Neural progenitor cell (in vitro differentiated cells): ENCODE results near the gene PGAM2. TPM values are rescaled to one million over a fixed set of nuclear protein-coding genes. Genes with fewer than 3 reads are reported as not detected.

Source experiments
- DNase-seq: peaks from one replicate; pipeline ENCODE4 v3.0.0-alpha.2; 2016; ENCODE audit warnings: low spot score
- H2AFZ ChIP-seq: fragments of 200-600 bp; sonication (generic); replicated peaks from 2 replicates; pipeline ENCODE4 v1.6.1; 2016; ENCODE audit warnings: antibody characterized with exemption
- H3F3A ChIP-seq: fragments of 200-600 bp; sonication (generic); 2 replicates; pipeline ENCODE4 v1.6.1; 2016; ENCODE audit warnings: antibody characterized with exemption, low read depth
- H3K27ac ChIP-seq: fragments of 200-600 bp; sonication (generic); 2 replicates; pipeline ENCODE4 v1.5.1; 2016; ENCODE audit warnings: mild to moderate bottlenecking
- H3K27me3 ChIP-seq: fragments of 200-600 bp; sonication (generic); 2 replicates; pipeline ENCODE4 v1.6.1; 2016; ENCODE audit warnings: mild to moderate bottlenecking, moderate library complexity
- H3K36me3 ChIP-seq: fragments of 200-600 bp; sonication (generic); 2 replicates; pipeline ENCODE4 v1.5.1; 2016
- H3K4me1 ChIP-seq: fragments of 200-600 bp; sonication (generic); 2 replicates; pipeline ENCODE4 v1.6.1; 2016; ENCODE audit warnings: mixed run types
- H3K4me2 ChIP-seq: fragments of 200-600 bp; sonication (generic); 2 replicates; pipeline ENCODE4 v1.6.1; 2016
- H3K4me3 ChIP-seq: fragments of 200-600 bp; sonication (generic); 2 replicates; pipeline ENCODE4 v1.5.1; 2016
- H3K79me2 ChIP-seq: fragments of 200-600 bp; sonication (generic); 2 replicates; pipeline ENCODE4 v1.6.1; 2016; ENCODE audit warnings: low read depth
- H3K9ac ChIP-seq: fragments of 200-600 bp; sonication (generic); 2 replicates; pipeline ENCODE4 v1.6.1; 2016
- H3K9me3 ChIP-seq: fragments of 200-600 bp; sonication (generic); 2 replicates; pipeline ENCODE4 v1.5.1; 2016; ENCODE audit warnings: low read depth
- H4K20me1 ChIP-seq: fragments of 200-600 bp; sonication (generic); 2 replicates; pipeline ENCODE4 v1.6.1; 2016; ENCODE audit warnings: low read depth
- H3K27ac Mint-ChIP-seq: 3 replicates; pipeline ENCODE4 v1.8.0; 2021; ENCODE audit warnings: mixed read lengths
- H3K27me3 Mint-ChIP-seq: 2 replicates; pipeline ENCODE4 v1.8.0; 2022; ENCODE audit warnings: low read depth, mild to moderate bottlenecking, inconsistent platforms, moderate library complexity, mixed read lengths; ENCODE audit not compliant: insufficient read depth
- H3K36me3 Mint-ChIP-seq: 3 replicates; pipeline ENCODE4 v1.8.0; 2021; ENCODE audit warnings: mixed read lengths
- H3K4me1 Mint-ChIP-seq: 3 replicates; pipeline ENCODE4 v1.8.0; 2021; ENCODE audit warnings: mixed read lengths
- H3K4me3 Mint-ChIP-seq: 3 replicates; pipeline ENCODE4 v1.8.0; 2021; ENCODE audit warnings: mild to moderate bottlenecking, moderate library complexity, mixed read lengths
- H3K9me3 Mint-ChIP-seq: 3 replicates; pipeline ENCODE4 v1.8.0; 2020; ENCODE audit warnings: mixed read lengths
- EZH2 ChIP-seq: fragments of 200-600 bp; sonication (generic); IDR thresholded peaks from 2 replicates; pipeline ENCODE4 v1.6.1; 2017; ENCODE audit warnings: antibody characterized with exemption, mild to moderate bottlenecking, moderate library complexity
- EZH2phosphoT487 ChIP-seq: fragments of 200-600 bp; sonication (generic); IDR thresholded peaks from 2 replicates; pipeline ENCODE4 v1.6.1; 2017; ENCODE audit warnings: antibody characterized with exemption
- total RNA-seq: library from RNA; depleted of rRNA; stranded (reverse); fragments of >200 nt; gene quantifications from 2 replicates; pipeline ENCODE4 v1.2.3, GENCODE V29; 2015; ENCODE audit warnings: low replicate concordance
- TF ChIP-seq, protein P1 (sequence below): fragments of 200-600 bp; sonication (generic); IDR thresholded peaks from 2 replicates; pipeline ENCODE4 v1.5.1; 2017; ENCODE audit warnings: antibody characterized with exemption, mild to moderate bottlenecking

Gene PGAM2
- total RNA-seq, 1 donor from 2014 or later = 11.2 TPM

DNA sequence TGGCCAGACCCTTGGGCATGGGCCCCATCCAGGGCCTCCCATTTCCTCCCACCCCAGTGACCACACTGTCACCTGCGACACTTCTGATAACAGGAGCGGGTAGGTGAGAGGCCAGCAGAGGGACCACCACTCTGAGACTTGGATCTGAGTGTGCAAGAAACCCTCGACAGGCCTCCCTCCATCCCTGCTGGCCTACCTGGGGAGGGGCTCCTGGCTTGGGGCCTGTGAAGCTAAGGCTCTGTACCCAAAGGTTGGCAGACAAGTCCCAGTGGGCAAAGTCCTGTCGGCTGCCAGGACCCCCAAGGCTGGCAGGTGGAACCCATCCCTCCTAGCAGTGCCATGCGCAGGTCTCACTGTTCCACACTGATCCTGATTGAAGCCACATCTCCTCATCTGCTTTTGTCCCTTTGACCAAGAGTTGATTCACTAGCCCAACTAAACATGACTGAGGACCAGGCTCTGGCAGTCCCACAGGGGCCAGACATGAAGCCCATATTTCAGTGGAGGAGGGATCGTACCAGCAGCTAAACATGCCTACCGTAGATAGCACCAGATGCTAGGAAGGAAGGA lies 1.2 kb upstream of the PGAM2 start:
- peaks cover 15% of the 10 kb centered on the region for H4K20me1 ChIP-seq
- Mint-ChIP-seq H3K9me3 (no peaks in the 10 kb centered on the region), H3K36me3 (no peaks in the 10 kb centered on the region)

DNA sequence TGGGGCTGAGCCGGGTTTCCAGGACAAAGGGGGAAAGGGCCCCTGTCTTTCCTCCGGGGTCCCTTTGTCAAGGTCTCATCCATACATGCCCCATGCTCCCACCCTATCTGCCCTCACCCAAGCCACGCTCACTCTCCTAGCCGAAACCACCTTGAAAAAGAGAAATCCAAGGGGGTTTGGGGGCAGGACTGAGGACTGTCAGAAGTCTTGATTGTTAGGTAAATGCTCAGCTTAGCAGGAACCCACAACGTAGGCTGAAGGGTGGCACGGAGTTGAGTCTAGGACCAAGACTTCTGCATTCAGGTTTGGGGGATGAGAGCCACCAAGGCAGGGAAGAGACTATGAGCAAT lies 719 bp upstream of the PGAM2 start:
- Histone ChIP-seq H3K79me2 (no peaks in the 10 kb centered on the region), H3K36me3 (no peaks in the 10 kb centered on the region), H3K4me1 (peaks cover 31% of the 10 kb centered on the region), H3K4me3 (no peak overlapping the region), H4K20me1 (peaks cover 15% of the 10 kb centered on the region), H2AFZ (no peak overlapping the region), H3F3A (peaks cover 27% of the 10 kb centered on the region), H3K4me2 (peak overlapping the region; percentile 78), H3K9ac (no peak overlapping the region), H3K27ac (no peak overlapping the region), H3K9me3 (no peaks in the 10 kb centered on the region), H3K27me3 (peaks cover 9% of the 10 kb centered on the region)
- H3K27ac Mint-ChIP-seq = peak overlapping the region; percentile 86
- no peak for DNase-seq
- peaks cover 19% of the 10 kb centered on the region for H3K4me1 Mint-ChIP-seq
- peaks cover 15% of the 10 kb centered on the region for H3K27me3 Mint-ChIP-seq
- H3K36me3 Mint-ChIP-seq = peaks cover 2% of the 10 kb centered on the region
- no peaks in the 10 kb centered on the region for H3K9me3 Mint-ChIP-seq
- no peak overlapping the region for H3K4me3 Mint-ChIP-seq
- TF ChIP-seq EZH2 (no peak), EZH2phosphoT487 (no peak)
- TF ChIP-seq, protein P1, sequence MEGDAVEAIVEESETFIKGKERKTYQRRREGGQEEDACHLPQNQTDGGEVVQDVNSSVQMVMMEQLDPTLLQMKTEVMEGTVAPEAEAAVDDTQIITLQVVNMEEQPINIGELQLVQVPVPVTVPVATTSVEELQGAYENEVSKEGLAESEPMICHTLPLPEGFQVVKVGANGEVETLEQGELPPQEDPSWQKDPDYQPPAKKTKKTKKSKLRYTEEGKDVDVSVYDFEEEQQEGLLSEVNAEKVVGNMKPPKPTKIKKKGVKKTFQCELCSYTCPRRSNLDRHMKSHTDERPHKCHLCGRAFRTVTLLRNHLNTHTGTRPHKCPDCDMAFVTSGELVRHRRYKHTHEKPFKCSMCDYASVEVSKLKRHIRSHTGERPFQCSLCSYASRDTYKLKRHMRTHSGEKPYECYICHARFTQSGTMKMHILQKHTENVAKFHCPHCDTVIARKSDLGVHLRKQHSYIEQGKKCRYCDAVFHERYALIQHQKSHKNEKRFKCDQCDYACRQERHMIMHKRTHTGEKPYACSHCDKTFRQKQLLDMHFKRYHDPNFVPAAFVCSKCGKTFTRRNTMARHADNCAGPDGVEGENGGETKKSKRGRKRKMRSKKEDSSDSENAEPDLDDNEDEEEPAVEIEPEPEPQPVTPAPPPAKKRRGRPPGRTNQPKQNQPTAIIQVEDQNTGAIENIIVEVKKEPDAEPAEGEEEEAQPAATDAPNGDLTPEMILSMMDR = no peak

More for the DNA sequence above, 1.2 kb upstream of the PGAM2 start:
- Histone ChIP-seq H3K36me3 (no peaks in the 10 kb centered on the region), H3K79me2 (no peaks in the 10 kb centered on the region), H3K9ac (no peak overlapping the region), H3K4me1 (peaks cover 31% of the 10 kb centered on the region), H3K9me3 (no peaks in the 10 kb centered on the region), H2AFZ (no peak overlapping the region), H3K4me3 (no peak overlapping the region), H3F3A (peaks cover 27% of the 10 kb centered on the region), H3K27ac (no peak overlapping the region), H3K27me3 (peaks cover 9% of the 10 kb centered on the region), H3K4me2 (peak overlapping the region; percentile 78)
- Mint-ChIP-seq H3K4me3 (peak overlapping the region; percentile 29), H3K27ac (no peak overlapping the region), H3K27me3 (peaks cover 15% of the 10 kb centered on the region), H3K4me1 (peaks cover 19% of the 10 kb centered on the region)
- DNase-seq = no peak
- TF ChIP-seq EZH2phosphoT487 (no peak), EZH2 (no peak)
- TF ChIP-seq, protein P1 = no peak

DNA sequence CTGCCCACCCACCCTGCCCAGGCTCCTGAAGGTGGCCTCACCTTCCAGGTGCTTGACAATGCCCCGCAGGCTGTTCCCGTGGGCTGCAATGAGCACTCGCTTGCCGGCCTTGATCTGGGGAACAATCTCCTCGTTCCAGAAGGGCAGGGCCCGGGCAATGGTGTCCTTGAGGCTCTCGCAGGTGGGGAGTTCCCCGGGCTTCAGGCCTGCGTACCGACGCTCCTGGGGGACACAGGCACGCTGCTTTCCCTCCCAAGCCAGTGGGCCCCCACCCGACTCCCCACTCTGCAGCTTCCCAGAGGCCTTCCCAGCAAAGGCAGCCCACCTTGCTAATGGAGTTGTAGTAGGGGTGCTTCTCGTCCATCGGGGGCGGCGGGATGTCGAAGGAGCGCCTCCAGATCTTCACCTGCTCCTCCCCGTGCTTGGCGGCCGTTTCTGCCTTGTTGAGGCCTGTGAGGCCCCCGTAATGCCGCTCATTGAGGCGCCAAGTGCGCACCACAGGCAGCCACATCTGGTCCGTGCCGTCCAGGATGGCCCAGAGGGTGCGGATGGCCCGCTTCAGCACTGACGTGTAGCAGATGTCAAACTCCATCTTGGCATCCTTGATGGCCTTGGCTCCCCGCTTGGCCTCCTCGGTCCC lies 456 bp downstream of the PGAM2 start:
- H3K9ac ChIP-seq = no peak overlapping the region
- no peaks in the 10 kb centered on the region for H3K9me3 ChIP-seq
- H3K4me3 Mint-ChIP-seq = no peak overlapping the region
- H2AFZ ChIP-seq = no peak overlapping the region
- peak; percentile 11 for DNase-seq
- H3K27ac Mint-ChIP-seq = peak overlapping the region; percentile 29
- H3K4me1 ChIP-seq = peaks cover 31% of the 10 kb centered on the region
- peak overlapping the region; percentile 35 for H3K4me3 ChIP-seq
- H3K27me3 Mint-ChIP-seq = peaks cover 15% of the 10 kb centered on the region
- no peak overlapping the region for H3K27ac ChIP-seq
- H3K79me2 ChIP-seq = no peaks in the 10 kb centered on the region
- peak overlapping the region; percentile 78 for H3K4me2 ChIP-seq
- peaks cover 19% of the 10 kb centered on the region for H3K4me1 Mint-ChIP-seq
- TF ChIP-seq EZH2 (no peak), EZH2phosphoT487 (no peak)
- TF ChIP-seq, protein P1 = no peak
- peaks cover 4% of the 10 kb centered on the region for H3K36me3 Mint-ChIP-seq
- H4K20me1 ChIP-seq = peaks cover 15% of the 10 kb centered on the region
- H3K9me3 Mint-ChIP-seq = no peaks in the 10 kb centered on the region
- H3F3A ChIP-seq = peaks cover 27% of the 10 kb centered on the region
- H3K36me3 ChIP-seq = no peaks in the 10 kb centered on the region
- H3K27me3 ChIP-seq = peaks cover 9% of the 10 kb centered on the region
